ENCODE measurements around the gene ENTHD1.

Gene ENTHD1

DNA sequence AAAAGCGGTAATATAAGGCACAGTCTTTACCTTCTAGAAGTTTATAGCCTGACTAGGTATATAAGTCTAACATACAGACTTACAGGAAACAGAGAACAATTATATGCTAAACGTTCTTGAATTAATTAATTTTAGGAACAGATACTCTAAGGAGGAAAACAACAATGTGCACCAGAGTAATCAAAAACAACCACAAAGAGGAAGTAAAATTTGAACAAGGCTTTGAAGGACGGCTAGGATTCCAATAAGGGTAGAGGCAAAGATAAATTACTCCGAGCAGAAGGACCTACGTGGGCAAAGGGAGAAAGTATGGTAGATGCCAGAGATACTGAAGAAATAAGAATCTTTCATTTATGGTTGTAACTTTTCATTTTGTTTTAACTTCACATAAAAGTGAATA, 54.4 kb downstream of the ENTHD1 start:
- no peak for DNase-seq

DNA sequence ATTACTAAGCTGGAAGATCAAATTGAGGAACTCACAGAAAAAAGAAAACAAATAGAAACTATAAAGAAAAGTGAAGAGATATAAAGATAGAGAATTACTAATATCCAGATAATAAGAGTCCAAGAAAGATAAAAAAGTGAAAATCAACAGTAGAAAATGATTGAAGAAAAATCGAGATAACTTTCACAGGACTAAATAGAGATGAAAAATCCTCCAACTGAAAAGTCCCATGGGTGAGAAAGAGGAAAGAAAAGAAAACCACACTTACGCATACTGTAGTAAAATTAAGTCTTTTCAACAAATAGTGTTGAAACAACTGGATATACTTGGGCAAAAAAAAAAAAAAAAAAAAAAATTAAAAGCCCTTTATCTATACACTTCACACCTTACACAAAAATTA, 60.0 kb downstream of the ENTHD1 start:
- no peak for DNase-seq

- no peak for DNase-seq
These were observed 60.5 kb downstream of the ENTHD1 start for GRCh38 chr22:39833093-39833492.

DNA sequence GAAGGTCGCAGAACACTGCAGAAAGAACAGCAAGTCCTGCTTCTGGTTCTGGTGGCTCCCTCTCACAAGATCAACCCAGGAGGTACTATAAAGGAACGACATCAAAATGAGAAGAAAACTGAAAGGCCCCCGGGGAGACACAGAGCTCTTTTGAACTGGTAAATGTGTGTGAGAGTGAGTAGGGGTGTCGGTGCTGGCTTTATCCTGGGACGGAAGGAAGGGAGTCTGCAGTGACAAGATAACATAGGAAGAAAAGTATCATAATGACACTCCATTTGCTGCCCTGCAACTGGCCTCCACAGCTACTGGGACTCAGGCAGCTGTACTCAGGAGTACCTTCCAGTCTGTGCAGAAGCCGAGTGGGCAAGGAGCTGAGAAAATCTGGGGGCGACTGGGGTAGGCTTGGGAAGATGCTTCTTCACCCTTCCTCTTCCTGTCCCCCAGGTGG, 60.9 kb downstream of the ENTHD1 start:
- no peak for DNase-seq

GRCh38 chr22:39825661-39826102, 67.9 kb downstream of the ENTHD1 start:
- DNase-seq: no peak

- no peak for DNase-seq
These were observed 72.6 kb downstream of the ENTHD1 start for GRCh38 chr22:39821008-39821407.

DNA sequence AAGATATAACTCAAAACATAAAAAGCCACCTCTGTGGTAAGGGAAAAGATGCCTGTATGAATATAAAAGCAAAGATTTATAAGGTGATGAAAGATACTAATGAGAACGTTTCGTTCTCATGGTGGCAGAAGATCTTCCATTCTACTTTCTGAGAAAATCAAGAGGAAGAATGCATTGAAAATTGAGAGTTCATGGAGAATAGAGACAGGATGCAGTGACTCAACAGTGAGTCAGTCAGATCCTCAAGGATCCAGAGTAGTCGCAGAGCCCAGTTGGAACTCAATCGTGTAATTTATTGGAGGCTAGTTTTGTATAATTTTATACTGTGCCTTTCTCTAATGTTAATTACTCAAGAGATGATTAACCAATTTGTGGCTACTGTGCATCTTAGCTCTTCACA, 73.3 kb downstream of the ENTHD1 start:
- DNase-seq: no peak

GRCh38 chr22:39819429-39819828, 74.1 kb downstream of the ENTHD1 start:
- no peak for DNase-seq

DNA sequence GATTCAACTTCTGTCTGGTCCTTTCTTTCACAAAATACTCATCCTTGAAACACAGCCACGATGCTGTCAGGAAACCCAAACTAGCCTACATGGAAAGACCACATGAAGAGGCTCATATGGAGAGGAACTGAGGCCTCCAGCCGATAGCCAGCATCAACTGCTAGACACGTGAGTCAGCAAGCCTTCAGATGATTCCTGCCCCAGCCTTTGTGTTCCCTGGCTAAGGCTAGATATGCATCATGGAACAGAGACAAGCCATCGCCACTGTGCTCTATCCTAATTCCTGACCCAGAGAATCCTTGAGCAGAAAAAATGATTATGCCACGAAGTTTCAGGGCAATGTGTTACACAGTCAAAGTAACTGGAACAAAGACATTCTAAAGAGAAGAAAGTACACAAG, 75.5 kb downstream of the ENTHD1 start:
- DNase-seq: no peak

- no peak for DNase-seq
These were observed 77.6 kb downstream of the ENTHD1 start for GRCh38 chr22:39815932-39816331.

GRCh38 chr22:39814899-39815298, 78.7 kb downstream of the ENTHD1 start:
- DNase-seq: no peak

GRCh38 chr22:39809772-39810557, 83.6 kb downstream of the ENTHD1 start:
- no peak for DNase-seq

DNA sequence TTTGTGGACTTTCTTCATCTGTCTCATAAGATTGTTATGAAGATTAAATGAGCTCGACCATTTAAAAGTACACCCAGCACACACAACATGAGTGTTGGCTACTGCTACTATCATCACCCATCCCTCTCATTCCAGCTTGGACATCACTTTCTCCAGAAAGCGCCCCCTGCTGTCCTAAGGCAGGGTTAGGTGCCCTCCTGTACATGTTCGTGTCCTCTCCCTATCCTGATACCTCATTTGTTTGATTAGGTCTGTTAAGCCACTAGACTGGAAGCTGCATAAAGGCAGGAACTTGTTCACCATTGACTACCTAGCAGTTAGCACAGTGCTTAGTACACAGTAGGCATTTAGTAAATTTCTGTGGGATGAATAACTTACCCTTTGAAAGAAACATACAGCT, 85.5 kb downstream of the ENTHD1 start:
- DNase-seq: no peak

DNA sequence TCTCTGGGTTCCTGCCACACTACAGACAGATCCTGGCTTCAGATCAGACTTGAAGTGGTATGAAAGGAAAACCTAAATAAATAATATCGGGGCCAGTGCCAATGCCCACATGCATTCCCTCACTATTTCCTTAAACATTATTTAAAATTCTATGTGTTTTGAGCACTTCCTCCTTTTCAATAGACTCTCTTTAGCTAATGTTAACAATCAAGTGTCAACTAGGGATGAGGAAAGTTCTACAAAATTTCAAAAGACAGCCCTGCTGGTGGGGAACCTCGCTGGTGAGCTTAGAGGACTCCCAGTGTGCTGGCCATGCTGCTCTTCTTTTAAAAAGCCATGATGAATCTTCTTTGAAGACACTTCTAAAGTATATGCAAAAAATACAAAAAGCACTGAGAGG, 87.5 kb downstream of the ENTHD1 start:
- no peak for DNase-seq

DNA sequence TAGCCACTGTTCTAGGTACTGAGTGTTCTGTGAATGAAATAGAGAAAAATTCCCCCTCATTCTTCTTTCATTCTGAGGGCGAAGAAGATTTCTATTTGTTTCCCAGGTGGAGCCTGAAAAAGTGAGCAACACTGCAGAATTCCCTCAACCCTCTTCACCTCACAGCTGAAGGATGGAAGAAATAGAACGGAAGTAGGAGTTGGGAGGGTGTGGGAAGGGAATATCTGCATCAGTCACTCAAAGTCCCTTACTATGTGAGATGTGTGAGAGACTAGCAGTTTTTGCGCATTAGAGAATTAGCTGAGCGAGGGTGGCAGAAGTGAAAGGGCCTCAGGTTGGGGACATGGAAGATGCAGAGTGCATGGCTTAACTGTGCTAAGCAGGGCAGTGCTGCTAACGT, 88.4 kb downstream of the ENTHD1 start:
- no peak for DNase-seq

DNA sequence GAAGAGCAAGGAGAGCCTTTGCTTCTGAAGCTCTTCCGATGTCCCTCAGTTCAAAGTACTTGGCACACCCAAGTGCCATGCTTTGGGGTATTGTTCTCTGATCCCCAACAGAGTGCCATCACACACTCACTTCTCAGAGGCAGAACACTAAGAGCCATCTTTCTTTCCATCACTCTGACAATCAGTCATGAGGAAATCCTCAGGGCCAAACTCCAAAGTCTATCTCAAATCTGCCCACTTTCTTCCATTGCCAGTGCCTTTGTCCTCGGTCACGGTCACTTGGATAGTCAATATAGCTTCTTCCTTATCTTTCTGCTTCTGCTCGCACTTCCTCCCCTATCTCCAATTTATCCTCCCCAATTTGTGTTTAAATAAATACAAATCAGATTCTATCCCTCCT, 90.9 kb downstream of the ENTHD1 start:
- DNase-seq: no peak

DNA sequence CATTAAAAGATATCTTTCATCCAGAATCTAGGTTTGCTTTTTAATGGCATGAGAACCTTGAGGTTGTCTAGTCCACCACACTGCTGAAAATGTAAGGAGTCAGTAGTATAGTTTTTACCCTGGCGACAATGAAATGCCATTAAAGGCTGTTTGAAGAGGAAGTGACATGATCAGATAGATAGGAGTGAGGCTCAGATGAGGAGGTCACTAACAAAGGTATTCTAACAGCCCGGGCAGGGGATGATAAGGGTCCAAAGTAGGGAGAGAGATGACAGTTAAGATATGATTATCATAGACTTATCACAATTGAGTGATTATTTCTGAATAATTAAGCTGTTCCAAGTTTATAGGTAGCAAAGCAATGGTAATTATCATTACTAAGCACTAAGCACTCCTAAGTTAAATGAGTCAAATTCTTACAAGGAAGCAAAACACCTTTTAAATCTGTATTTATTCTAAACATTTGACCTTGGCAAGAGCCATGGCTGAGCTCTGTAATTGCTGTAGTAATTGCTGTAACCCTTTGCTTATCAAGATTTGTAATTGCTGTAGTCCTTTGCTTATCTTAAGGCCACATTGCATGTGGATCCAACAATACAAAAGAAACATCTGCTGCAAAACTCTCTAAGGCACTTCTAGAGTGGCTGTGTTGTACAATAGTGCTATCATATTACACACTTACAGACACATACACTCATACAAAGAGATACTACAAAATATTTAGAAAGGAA, 92.6 kb downstream of the ENTHD1 start:
- DNase-seq: peak; percentile 55

DNA sequence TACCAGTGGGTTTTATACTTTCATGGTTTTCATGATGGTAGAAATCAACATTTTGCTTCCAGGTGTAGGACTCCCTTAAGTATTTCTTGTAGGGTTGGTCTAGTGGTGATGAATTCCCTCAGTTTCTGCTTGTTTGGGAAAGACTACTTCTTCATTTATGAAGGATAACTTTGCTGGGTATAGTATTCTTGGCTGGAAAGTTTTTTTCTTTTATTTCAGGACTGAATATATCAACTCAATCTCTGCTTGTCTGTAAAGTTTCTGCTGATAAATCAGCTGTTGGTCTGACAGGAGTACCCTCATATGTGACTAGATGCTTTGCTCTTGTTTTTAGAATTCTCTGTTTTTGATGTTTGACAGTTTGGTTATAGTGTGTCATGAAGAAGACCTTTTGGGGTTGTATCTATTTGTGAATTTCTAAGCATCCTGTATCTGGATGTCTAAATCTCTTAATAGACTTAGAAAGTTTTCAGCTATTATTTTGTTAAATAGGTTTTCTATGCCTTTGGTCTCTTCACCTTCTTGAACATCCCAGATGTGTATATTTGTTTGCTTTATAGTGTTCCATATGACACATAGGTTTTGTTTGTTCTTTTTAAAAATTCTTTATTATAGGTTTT, 95.9 kb downstream of the ENTHD1 start:
- no peak for DNase-seq

DNA sequence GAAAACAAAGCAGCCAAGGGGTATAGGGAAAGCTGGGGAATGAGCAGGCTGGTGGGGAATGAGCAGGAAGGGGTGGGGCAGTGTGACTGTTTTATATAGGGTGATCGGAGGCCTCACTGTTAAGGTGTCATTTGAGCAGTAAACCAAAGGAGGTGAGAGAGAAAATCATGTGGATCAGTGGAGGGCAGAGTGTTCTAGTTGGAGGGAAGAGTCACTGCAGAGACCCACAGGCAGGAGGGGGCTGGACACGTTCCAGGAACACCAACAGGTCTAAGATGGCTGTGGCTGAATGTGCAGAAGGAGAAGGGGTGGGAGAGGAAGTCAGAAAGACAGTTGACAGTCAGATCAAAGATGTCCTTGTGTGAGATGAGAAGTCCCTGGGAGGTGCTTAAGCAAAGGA, 103.8 kb downstream of the ENTHD1 start:
- DNase-seq: no peak

GRCh38 chr22:39785232-39785631, 108.3 kb downstream of the ENTHD1 start:
- DNase-seq: no peak

- no peak for DNase-seq
These were observed 115.7 kb downstream of the ENTHD1 start for GRCh38 chr22:39777716-39778454.

GRCh38 chr22:39776295-39777009, 117.1 kb downstream of the ENTHD1 start:
- DNase-seq: no peak
